GM12891 (cell line): Measurements from ENCODE around the gene COL5A3.

ENCODE experiments used
- PAX5 ChIP-seq: IDR thresholded peaks from 2 replicates; pipeline ENCODE4 v1.6.1; 2011; ENCODE audit warnings: low read length, moderate library complexity, mild to moderate bottlenecking; ENCODE audit not compliant: insufficient read depth, severe bottlenecking
- POLR2A ChIP-seq: IDR thresholded peaks from 2 replicates; pipeline ENCODE4 v1.6.1; 2011; ENCODE audit warnings: low read depth, low read length, control low read depth
- POLR2AphosphoS5 ChIP-seq: IDR thresholded peaks from 2 replicates; pipeline ENCODE4 v1.6.1; 2011; ENCODE audit warnings: low read depth, low read length, control low read depth
- POU2F2 ChIP-seq: IDR thresholded peaks from 2 replicates; pipeline ENCODE4 v1.6.1; 2011; ENCODE audit warnings: low read depth, mild to moderate bottlenecking, control low read depth, low read length, moderate library complexity
- SPI1 ChIP-seq: IDR thresholded peaks from 2 replicates; pipeline ENCODE4 v1.6.1; 2011; ENCODE audit warnings: low read depth, low read length, control low read depth
- TAF1 ChIP-seq: IDR thresholded peaks from 2 replicates; pipeline ENCODE4 v1.6.1; 2011; ENCODE audit warnings: low read depth, low read length, control low read depth

GRCh38 chr19:9936326-9937000 lies 73.8 kb downstream of the COL5A3 start, which contains the start of gene OLFM2:
- TF ChIP-seq POLR2AphosphoS5 (no peak), POLR2A (no peak), POU2F2 (no peak), SPI1 (no peak), TAF1 (no peak), PAX5 (no peak)
